OCI-LY7 (cell line): ENCODE data around the gene ACAD8. TPM values are rescaled to one million over a fixed set of nuclear protein-coding genes. Genes with fewer than 3 reads are reported as not detected.

Source experiments
- BruUV-seq: library from RNA; stranded (reverse); fragments of 400-500 nt; replicated peaks from 2 replicates; lab custom pipeline; 2021; lab: Mats Ljungman, UMichigan
- CTCF ChIA-PET: fragments of 300-600 bp; sonication (Branson Sonifier 250); formaldehyde crosslinking; loops from one replicate; lab custom pipeline; 2022; ENCODE audit warnings: antibody characterized with exemption; ENCODE audit not compliant: unreplicated experiment; lab: Charles Lee
- POLR2A ChIA-PET: fragments of 300-600 bp; sonication (Branson Sonifier 250); formaldehyde crosslinking; loops from one replicate; lab custom pipeline; 2022; ENCODE audit warnings: antibody characterized with exemption; lab: Charles Lee
- DNase-seq: peaks from one replicate; pipeline ENCODE4 v3.0.0-alpha.2; 2015; ENCODE audit warnings: low spot score
- H2AFZ ChIP-seq: fragments of 200-600 bp; sonication (generic), shearing (Covaris generic); 2 replicates; pipeline ENCODE4 v1.6.1; 2014; ENCODE audit warnings: mild to moderate bottlenecking, antibody characterized with exemption, low read length, moderate library complexity
- H3K27ac ChIP-seq: fragments of 200-600 bp; sonication (generic); 2 replicates; pipeline ENCODE4 v1.5.1; 2014; ENCODE audit warnings: mixed run types, low read depth, mild to moderate bottlenecking, moderate library complexity, low read length, inconsistent platforms; ENCODE audit not compliant: poor library complexity, severe bottlenecking
- H3K36me3 ChIP-seq: fragments of 200-600 bp; sonication (generic); 2 replicates; pipeline ENCODE4 v1.6.1; 2014; ENCODE audit warnings: mild to moderate bottlenecking, antibody characterized with exemption, low read length, moderate library complexity, mixed read lengths; ENCODE audit not compliant: insufficient read depth
- H3K4me1 ChIP-seq: fragments of 200-600 bp; sonication (generic); 2 replicates; pipeline ENCODE4 v1.5.1; 2014; ENCODE audit warnings: mild to moderate bottlenecking, low read length; ENCODE audit not compliant: insufficient read depth, poor library complexity, severe bottlenecking
- H3K4me2 ChIP-seq: fragments of 200-600 bp; sonication (generic); 2 replicates; pipeline ENCODE4 v1.6.1; 2014; ENCODE audit warnings: mild to moderate bottlenecking, low read length
- H3K4me3 ChIP-seq: fragments of 200-600 bp; sonication (generic); 2 replicates; pipeline ENCODE4 v1.5.1; 2014; ENCODE audit warnings: mild to moderate bottlenecking, low read depth, low read length; ENCODE audit not compliant: poor library complexity, severe bottlenecking
- H3K79me2 ChIP-seq: fragments of 200-600 bp; sonication (generic); 2 replicates; pipeline ENCODE4 v1.6.1; 2016; ENCODE audit warnings: low read depth, mild to moderate bottlenecking, low read length, moderate library complexity, mixed read lengths; ENCODE audit not compliant: insufficient read depth
- H3K9me2 ChIP-seq: fragments of 200-600 bp; sonication (generic); 2 replicates; pipeline ENCODE4 v1.6.1; 2016; ENCODE audit warnings: mild to moderate bottlenecking, low read length, mixed read lengths; ENCODE audit not compliant: insufficient read depth
- H3K9me3 ChIP-seq: fragments of 200-600 bp; sonication (generic); 2 replicates; pipeline ENCODE4 v1.6.1; 2014; ENCODE audit warnings: mild to moderate bottlenecking, mixed run types, low read length, mixed read lengths
- H4K20me1 ChIP-seq: fragments of 200-600 bp; sonication (generic); 2 replicates; pipeline ENCODE4 v1.6.1; 2014; ENCODE audit warnings: mild to moderate bottlenecking, antibody characterized with exemption, low read length, moderate library complexity, mixed read lengths; ENCODE audit not compliant: insufficient read depth
- CTCF ChIP-seq: fragments of 200-600 bp; sonication (generic); conservative IDR thresholded peaks from 2 replicates; pipeline ENCODE4 v1.5.1; 2014; ENCODE audit warnings: mild to moderate bottlenecking, antibody characterized with exemption, low read length, moderate library complexity, mixed read lengths
- EZH2phosphoT487 ChIP-seq: fragments of 200-600 bp; sonication (generic); IDR thresholded peaks from 2 replicates; pipeline ENCODE4 v1.6.1; 2018; ENCODE audit warnings: low read depth, borderline replicate concordance, mild to moderate bottlenecking, mixed run types, antibody characterized with exemption, low read length, moderate library complexity, mixed read lengths
- intact Hi-C: fragments of 100-400 bp; cut with micrococcal nuclease; formaldehyde crosslinking; loops from one replicate; pipeline ENCODE4 v1.10.0; 2022; ENCODE audit not compliant: unreplicated experiment
- total RNA-seq, 2 experiments: library from RNA; depleted of rRNA in 1 of 2; stranded (reverse); fragments of >200 nt in 1 of 2; shearing (Covaris generic) in 1 of 2; gene quantifications; 2 replicates each; pipeline ENCODE4 v1.2.3, GENCODE V29; 2014 to 2022

Gene ACAD8
- total RNA-seq, 2 experiments from 2014 or later = 24.7 to 29.7 TPM

GRCh38 chr11:134313821-134314607, 60.6 kb downstream of the ACAD8 start:
- Histone ChIP-seq H2AFZ (no peak overlapping the region), H3K36me3 (no peaks in the 10 kb centered on the region), H3K9me3 (no peaks in the 10 kb centered on the region), H3K4me1 (no peaks in the 10 kb centered on the region), H3K9me2 (no peaks in the 10 kb centered on the region), H3K4me2 (no peak overlapping the region), H3K4me3 (no peak overlapping the region), H3K27ac (no peak overlapping the region), H3K79me2 (no peaks in the 10 kb centered on the region), H4K20me1 (no peaks in the 10 kb centered on the region)
- DNase-seq = no peak
- intact Hi-C loops = no loop called here
- no TSS peak for BruUV-seq
- POLR2A ChIA-PET = no interaction called here
- TF ChIP-seq EZH2phosphoT487 (no peak), CTCF (no peak)
- CTCF ChIA-PET = no interaction called here

Other genes with a start within 250 kb of the ACAD8 start
- not detected in 2 replicates for gene JAM3, start 184.5 kb upstream of the ACAD8 start, total RNA-seq (2014; rRNA removed; shearing (Covaris generic))
- gene JAM3, start 184.5 kb upstream of the ACAD8 start, total RNA-seq (2022) = not detected in 2 replicates
- 72.8 and 89.1 TPM in 2 replicates for gene NCAPD3, start 29.6 kb upstream of the ACAD8 start, total RNA-seq (2014; rRNA removed; shearing (Covaris generic))
- 112 and 125 TPM in 2 replicates for gene NCAPD3, start 29.6 kb upstream of the ACAD8 start, total RNA-seq (2022)
- gene VPS26B, start 28.9 kb upstream of the ACAD8 start, total RNA-seq (2014; rRNA removed; shearing (Covaris generic)) = 22.7 and 24.9 TPM in 2 replicates
- 25.1 and 33.1 TPM in 2 replicates for gene VPS26B, start 28.9 kb upstream of the ACAD8 start, total RNA-seq (2022)
- 82.8 and 101 TPM in 2 replicates for gene THYN1, start 216 bp upstream of the ACAD8 start, total RNA-seq (2014; rRNA removed; shearing (Covaris generic))
- gene THYN1, start 216 bp upstream of the ACAD8 start, total RNA-seq (2022) = 51.6 and 52.4 TPM in 2 replicates
- gene GLB1L3, start 22.8 kb downstream of the ACAD8 start, total RNA-seq (2014; rRNA removed; shearing (Covaris generic)) = not detected in 2 replicates
- gene GLB1L3, start 22.8 kb downstream of the ACAD8 start, total RNA-seq (2022) = not detected in 2 replicates
- not detected in 2 replicates for gene GLB1L2, start 78.4 kb downstream of the ACAD8 start, total RNA-seq (2014; rRNA removed; shearing (Covaris generic))
- not detected in 2 replicates for gene GLB1L2, start 78.4 kb downstream of the ACAD8 start, total RNA-seq (2022)
- gene B3GAT1, start 158.7 kb downstream of the ACAD8 start, total RNA-seq (2014; rRNA removed; shearing (Covaris generic)) = not detected in 2 replicates
- gene B3GAT1, start 158.7 kb downstream of the ACAD8 start, total RNA-seq (2022) = not detected in 2 replicates